ENCODE data around the gene ZFP1.

ZFP1 gene

GRCh38 chr16:75138636-75139035, 9.7 kb upstream of the ZFP1 start:
- no peak for TF ChIP-seq CTCF (IDR thresholded peaks at IDR 0.05; ENCODE audit: low read length, missing control alignments)
- DNase-seq (ENCODE audit: low read depth), result peak; percentile 24
- no peak overlapping the region for H3K4me3 ChIP-seq (replicated peaks; ENCODE audit: low read depth, low read length)

DNA sequence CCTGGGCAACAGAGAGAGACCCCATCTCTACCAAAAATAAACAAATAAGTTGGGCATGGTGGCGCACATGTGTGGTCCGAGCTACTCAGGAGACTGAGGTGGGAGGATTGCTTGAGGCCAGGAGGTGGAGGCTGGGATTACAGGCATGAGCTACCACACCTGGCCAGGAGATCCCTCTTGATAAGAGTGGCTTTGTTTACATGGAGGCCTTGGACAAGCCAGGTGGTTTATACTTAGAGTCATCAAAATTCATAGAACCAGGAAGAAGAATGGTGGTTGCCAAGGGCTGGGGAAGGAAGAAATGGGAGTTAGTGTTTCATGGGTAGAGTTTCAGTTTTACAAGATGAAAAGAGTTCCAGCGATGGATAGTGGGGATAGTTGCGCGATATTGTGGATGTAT, 8.8 kb upstream of the ZFP1 start:
- no peak overlapping the region for H3K4me3 ChIP-seq (replicated peaks; ENCODE audit: low read depth, low read length)
- no peak for DNase-seq (ENCODE audit: low read depth)
- TF ChIP-seq CTCF (IDR thresholded peaks at IDR 0.05; ENCODE audit: low read length, missing control alignments), result no peak

DNA sequence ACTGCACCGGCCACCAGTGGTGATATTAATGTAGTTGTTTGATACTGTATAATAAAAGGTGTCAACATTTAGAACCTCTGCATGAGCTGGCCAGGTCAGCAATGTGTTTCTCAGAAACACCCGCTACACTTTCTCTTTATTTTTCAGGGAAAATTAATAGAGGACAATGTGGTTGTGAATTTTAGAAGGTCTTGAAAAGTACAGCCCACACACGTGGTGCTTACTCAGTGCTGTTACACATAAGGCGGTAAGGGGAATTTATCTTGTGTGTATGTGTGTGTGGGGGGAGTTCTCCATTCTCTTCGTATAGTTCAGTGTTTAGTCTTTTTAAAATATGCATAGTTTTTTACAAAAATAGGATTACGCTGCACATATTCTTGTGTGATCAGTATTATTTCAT, 4.4 kb upstream of the ZFP1 start:
- H3K4me3 ChIP-seq (replicated peaks; ENCODE audit: low read depth, low read length), result no peak overlapping the region
- TF ChIP-seq CTCF (IDR thresholded peaks at IDR 0.05; ENCODE audit: low read length, missing control alignments), result no peak
- DNase-seq (ENCODE audit: low read depth), result no peak

DNA sequence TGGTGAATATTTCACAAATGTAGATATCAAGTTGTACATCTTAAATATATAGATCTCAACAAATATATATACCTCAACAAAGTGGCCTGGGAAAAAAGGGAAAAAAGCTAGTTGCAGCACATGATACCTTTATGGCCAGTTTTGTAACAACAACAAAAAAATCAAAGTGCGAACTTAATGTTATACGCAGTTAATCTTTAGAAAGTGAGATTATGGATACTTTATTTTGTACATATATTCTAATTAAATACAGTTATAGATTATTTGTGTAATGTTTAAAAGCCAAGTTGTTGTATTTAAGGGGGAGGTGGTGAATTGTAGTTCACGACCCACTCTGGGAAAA, 385 bp upstream of the ZFP1 start:
- no peak for DNase-seq (ENCODE audit: low read depth)
- TF ChIP-seq CTCF (IDR thresholded peaks at IDR 0.05; ENCODE audit: low read length, missing control alignments), result no peak
- H3K4me3 ChIP-seq (replicated peaks; ENCODE audit: low read depth, low read length), result peak overlapping the region; percentile 94

- TF ChIP-seq CTCF (IDR thresholded peaks at IDR 0.05; ENCODE audit: low read length, missing control alignments), result no peak
- DNase-seq (ENCODE audit: low read depth), result no peak
- H3K4me3 ChIP-seq (replicated peaks; ENCODE audit: low read depth, low read length), result no peak overlapping the region
These were observed 3.5 kb downstream of the ZFP1 start for GRCh38 chr16:75151798-75152197.

DNA sequence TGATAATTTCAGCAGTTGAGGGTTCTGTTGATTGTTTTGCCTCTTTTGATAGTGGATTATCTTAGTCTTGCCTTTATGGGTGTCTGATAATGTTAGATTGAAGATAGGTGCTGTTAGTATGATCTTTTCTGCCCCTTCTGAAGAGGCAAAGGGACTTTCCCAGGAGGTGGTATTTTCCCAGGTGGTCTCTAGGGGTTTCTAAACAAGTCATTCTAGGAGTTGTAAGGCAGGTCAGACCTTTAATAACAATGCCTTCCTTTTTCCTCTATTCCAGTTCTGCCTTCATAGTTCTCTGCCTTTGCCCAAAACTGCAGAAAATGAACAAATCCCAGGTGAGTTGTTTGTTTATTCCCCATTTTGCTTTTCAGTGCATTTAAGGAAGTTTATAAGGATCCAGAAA, 4.3 kb downstream of the ZFP1 start:
- TF ChIP-seq CTCF (IDR thresholded peaks at IDR 0.05; ENCODE audit: low read length, missing control alignments), result no peak
- no peak overlapping the region for H3K4me3 ChIP-seq (replicated peaks; ENCODE audit: low read depth, low read length)
- DNase-seq (ENCODE audit: low read depth), result no peak

DNA sequence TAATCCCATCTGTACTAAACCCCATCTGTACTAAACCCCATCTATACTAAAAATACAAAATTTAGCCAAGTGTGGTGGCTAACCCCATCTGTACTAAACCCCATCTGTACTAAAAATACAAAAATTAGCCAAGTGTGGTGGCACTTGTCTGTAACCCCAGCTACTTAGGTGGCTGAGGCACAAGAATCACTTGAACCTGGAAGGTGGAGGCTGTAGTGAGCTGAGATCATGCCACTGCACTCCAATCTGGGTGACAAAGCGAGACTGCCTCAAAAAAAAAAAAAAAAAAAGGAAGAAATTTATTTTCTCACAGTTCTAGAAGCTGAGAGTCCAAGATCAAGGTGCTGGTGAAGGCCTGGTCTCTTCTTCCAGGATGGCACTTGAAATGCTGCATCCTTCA, 12.1 kb downstream of the ZFP1 start:
- no peak for TF ChIP-seq CTCF (IDR thresholded peaks at IDR 0.05; ENCODE audit: low read length, missing control alignments)
- H3K4me3 ChIP-seq (replicated peaks; ENCODE audit: low read depth, low read length), result no peak overlapping the region
- DNase-seq (ENCODE audit: low read depth), result no peak

All from fibroblast of pulmonary artery (primary cell).